K562 (cell line): ENCODE data around the gene DHRS12. TPM values are rescaled to one million over a fixed set of nuclear protein-coding genes. Genes with fewer than 3 reads are reported as not detected.

Experiments used
- ATAC-seq: fragments of 200-7000 bp; cut with Tn5 transposase; 3 replicates; pipeline ENCODE4 v1.9.1; 2020; ENCODE audit warnings: moderate library complexity
- BruUV-seq: library from RNA; stranded (reverse); fragments of 400-500 nt; replicated peaks from 2 replicates; lab custom pipeline; 2021; lab: Mats Ljungman, UMichigan
- CTCF ChIA-PET: fragments of 300-600 bp; formaldehyde crosslinking; extraction: SDS; loops from one replicate; lab custom pipeline; 2021; ENCODE audit warnings: low intra/inter-chr PET ratio; lab: Yijun Ruan, JAX
- POLR2A ChIA-PET: fragments of 300-600, 350-650 bp; sonication (Branson Sonifier 250); formaldehyde crosslinking; extraction: SDS; loops from one replicate; lab custom pipeline; 2021; ENCODE audit warnings: antibody characterized with exemption, inconsistent platforms; lab: Yijun Ruan, JAX
- DNase-seq, 4 experiments: peaks; one replicate each; pipeline versions ENCODE4 v3.0.0 to v3.0.0-alpha.2; 2011 to 2018; ENCODE audit warnings: low spot score in 3 of 4, mixed read lengths in 3 of 4; ENCODE audit errors: extremely low read depth in 1 of 4
- FAIRE-seq: peaks from 2 replicates; lab custom pipeline; 2011; peaks lifted over from hg19 to GRCh38; lab: Jason Lieb, UNC
- H2AFZ ChIP-seq: 2 replicates; pipeline ENCODE4 v1.6.0; 2011; ENCODE audit warnings: low read depth, low read length, control low read depth, inconsistent platforms
- H3K27ac ChIP-seq: fragments of 200-600 bp; 3 replicates; pipeline ENCODE4 v1.8.0; 2011; ENCODE audit warnings: low read depth, mild to moderate bottlenecking, control low read depth, inconsistent platforms, low read length, moderate library complexity, mixed read lengths; ENCODE audit errors: extremely low read depth
- H3K27me3 ChIP-seq, 2 experiments: fragments of 300-600 bp in 1 of 2; 2 replicates in 1 of 2; 3 replicates in 1 of 2; pipeline versions ENCODE4 v1.6.0 to v1.8.0; 2011; ENCODE audit warnings: inconsistent platforms in 2 of 2, low read length in 2 of 2, mild to moderate bottlenecking in 1 of 2, mixed read lengths in 1 of 2, moderate library complexity in 1 of 2; ENCODE audit not compliant: control insufficient read depth in 2 of 2, insufficient read depth in 2 of 2
- H3K36me3 ChIP-seq: fragments of 300-600 bp; 3 replicates; pipeline ENCODE4 v1.8.0; 2011; ENCODE audit warnings: mild to moderate bottlenecking, low read length, inconsistent platforms; ENCODE audit not compliant: control insufficient read depth, insufficient read depth
- H3K4me1 ChIP-seq, 2 experiments: fragments of 200-600 bp in 1 of 2; replicated peaks in 1 of 2; 2 replicates in 1 of 2; 3 replicates in 1 of 2; pipeline versions ENCODE4 v1.5.1 to v1.8.0; 2011; ENCODE audit warnings: inconsistent platforms in 2 of 2, low read length in 2 of 2, mild to moderate bottlenecking in 1 of 2, mixed read lengths in 1 of 2, moderate library complexity in 1 of 2; ENCODE audit not compliant: control insufficient read depth in 2 of 2, insufficient read depth in 2 of 2
- H3K4me2 ChIP-seq: 2 replicates; pipeline ENCODE4 v1.6.1; 2011; ENCODE audit warnings: low read length, control low read depth, inconsistent platforms, mixed read lengths; ENCODE audit not compliant: insufficient read depth
- H3K4me3 ChIP-seq: fragments of 200-600 bp; sonication (generic), shearing (Covaris generic); 2 replicates; pipeline ENCODE4 v1.5.1; 2016; ENCODE audit warnings: control low read depth, inconsistent platforms
- H3K79me2 ChIP-seq: fragments of 200-600 bp; 3 replicates; pipeline ENCODE4 v1.8.0; 2011; ENCODE audit warnings: low read length, inconsistent platforms; ENCODE audit not compliant: control insufficient read depth, insufficient read depth
- H3K9ac ChIP-seq, 2 experiments: 2 replicates each; pipeline versions ENCODE4 v1.6.0 to v1.6.1; 2011; ENCODE audit warnings: low read depth in 2 of 2, low read length in 2 of 2, control low read depth in 1 of 2, inconsistent platforms in 1 of 2, mild to moderate bottlenecking in 1 of 2, mixed read lengths in 1 of 2; ENCODE audit not compliant: insufficient read depth in 1 of 2
- H3K9me1 ChIP-seq: one replicate; pipeline ENCODE4 v1.6.0; 2011; ENCODE audit warnings: inconsistent platforms, mild to moderate bottlenecking, low read length, moderate library complexity; ENCODE audit not compliant: control insufficient read depth, insufficient read depth
- H3K9me3 ChIP-seq: replicated peaks from 2 replicates; pipeline ENCODE4 v1.5.1; 2011; ENCODE audit warnings: low read depth, low read length, inconsistent platforms; ENCODE audit not compliant: control insufficient read depth, insufficient read depth
- H4K20me1 ChIP-seq: replicated peaks from 2 replicates; pipeline ENCODE4 v1.6.1; 2011; ENCODE audit warnings: low read length, inconsistent platforms, mixed read lengths; ENCODE audit not compliant: control insufficient read depth, insufficient read depth
- CBX5 ChIP-seq: IDR thresholded peaks from 2 replicates; pipeline ENCODE4 v1.6.1; 2014; ENCODE audit warnings: low read depth, borderline replicate concordance
- CSDE1 ChIP-seq, 2 experiments: fragments of 450-650 bp; IDR thresholded peaks; 2 replicates each; pipeline ENCODE4 v1.6.1; 2016; ENCODE audit warnings: mild to moderate bottlenecking in 1 of 2
- DEAF1 ChIP-seq: fragments of 450-650 bp; formaldehyde crosslinking; IDR thresholded peaks from 2 replicates; pipeline ENCODE4 v1.4.0; 2020; ENCODE audit warnings: mild to moderate bottlenecking, moderate library complexity
- KLF16 ChIP-seq: IDR thresholded peaks from 2 replicates; pipeline ENCODE4 v1.6.1; 2016; ENCODE audit warnings: antibody characterized with exemption
- NFXL1 ChIP-seq: fragments of 450-650 bp; formaldehyde crosslinking; IDR thresholded peaks from 2 replicates; pipeline ENCODE4 v1.4.0; 2021; ENCODE audit warnings: mild to moderate bottlenecking
- PCBP2 ChIP-seq: fragments of 200-400 bp; formaldehyde crosslinking; IDR thresholded peaks from 2 replicates; pipeline ENCODE4 v1.6.1; 2018; ENCODE audit warnings: low read length, low read depth, mild to moderate bottlenecking, moderate library complexity; ENCODE audit not compliant: poor library complexity, severe bottlenecking
- PRPF4 ChIP-seq: fragments of 200-400 bp; formaldehyde crosslinking; IDR thresholded peaks from one replicate; pipeline ENCODE4 v1.6.1; 2017; ENCODE audit warnings: low read length, low read depth, mild to moderate bottlenecking; ENCODE audit not compliant: insufficient read depth, poor library complexity, severe bottlenecking
- PURB ChIP-seq: sonication (generic); formaldehyde crosslinking; IDR thresholded peaks from 2 replicates; pipeline ENCODE4 v1.9.0; 2021; ENCODE audit warnings: low read depth, mild to moderate bottlenecking, missing genetic modification reagents
- RFX1 ChIP-seq: fragments of 450-650 bp; IDR thresholded peaks from 2 replicates; pipeline ENCODE4 v1.6.1; 2016; ENCODE audit warnings: mild to moderate bottlenecking, moderate library complexity
- TSHZ1 ChIP-seq: fragments of 250-450 bp; sonication (Bioruptor Pico); IDR thresholded peaks from 2 replicates; pipeline ENCODE4 v1.4.0; 2020; ENCODE audit warnings: mild to moderate bottlenecking, moderate library complexity
- YY1 ChIP-seq, 3 experiments: IDR thresholded peaks; 2 replicates each; pipeline ENCODE4 v1.6.1; 2011; ENCODE audit warnings: low read length in 2 of 3, mild to moderate bottlenecking in 2 of 3, moderate library complexity in 2 of 3, borderline replicate concordance in 1 of 3, control low read depth in 1 of 3, low read depth in 1 of 3; ENCODE audit not compliant: insufficient read depth in 3 of 3, insufficient replicate concordance in 2 of 3, control insufficient read depth in 1 of 3, insufficient read length in 1 of 3; ENCODE audit errors: extremely low read depth in 1 of 3
- ZFP1 ChIP-seq: fragments of 450-650 bp; formaldehyde crosslinking; IDR thresholded peaks from 2 replicates; pipeline ENCODE4 v1.4.0; 2020; ENCODE audit warnings: mild to moderate bottlenecking, mixed read lengths
- ZNF512 ChIP-seq: IDR thresholded peaks from 2 replicates; pipeline ENCODE4 v1.6.1; 2016; ENCODE audit warnings: missing genetic modification characterization, missing compliant biosample characterization
- ZNF785 ChIP-seq: fragments of 250-450 bp; sonication (Bioruptor Pico); IDR thresholded peaks from 2 replicates; pipeline ENCODE4 v1.4.0; 2020; ENCODE audit warnings: mild to moderate bottlenecking
- WGBS: fragments of 100-300 bp; shearing (Covaris generic); methylation state at CpG from one replicate; pipeline ENCODE4 v1.1.6; 2016; ENCODE audit warnings: low coverage, mixed read lengths; ENCODE audit not compliant: insufficient coverage; ENCODE audit errors: missing lambda C conversion rate; 5-methylcytosine and 5-hydroxymethylcytosine counted together
- in situ Hi-C: fragments of 300-500 bp; cut with MboI; formaldehyde crosslinking; loops from 4 replicates; pipeline ENCODE4 v1.15.0; 2018; ENCODE audit warnings: inconsistent platforms, mixed read lengths
- intact Hi-C: fragments of 100-400 bp; cut with micrococcal nuclease; formaldehyde crosslinking; loops from 2 replicates; pipeline ENCODE4 v1.14.2; 2022
- polyA plus RNA-seq, 8 experiments: library from polyadenylated mRNA; depleted of rRNA in 4 of 8; stranded (reverse) in 5 of 8; unstranded in 3 of 8; fragments of >200 nt; fragmentation: Nextera tagmentation in 2 of 8; fragmentation: Illumina TruSeq in 1 of 8; extraction: Ambion mirVana in 2 of 8; extraction: Trizol in 1 of 8; gene quantifications; 2 replicates each; pipeline versions ENCODE4 v1.2.1 to v1.2.3, GENCODE V29; 2011 to 2014; ENCODE audit warnings: inconsistent platforms in 1 of 8, missing spikeins in 1 of 8
- total RNA-seq, 7 experiments: library from RNA; depleted of rRNA in 6 of 7; stranded (reverse); fragments of >200 nt in 6 of 7; fragmentation: Illumina TruSeq in 2 of 7; extraction: Trizol in 2 of 7; gene quantifications; 2 replicates each; pipeline versions ENCODE4 v1.2.1 to v1.2.3, GENCODE V29; 2011 to 2021; ENCODE audit warnings: low replicate concordance in 1 of 7

Gene DHRS12
- total and polyA plus RNA-seq, 9 of the 15 experiments (the other 6 are each of a cell fraction or from before 2014, with no cell fraction given): 0.62 to 2.7 (median 0.98) TPM

- Histone ChIP-seq H3K9ac (no peak overlapping the region), H3K4me2 (no peak overlapping the region), H3K27ac (no peak overlapping the region), H3K36me3 (no peaks in the 10 kb centered on the region), H3K4me1 (peaks cover 18 to 30% of the 10 kb centered on the region in 2 experiments; a peak in 4 of 5 replicates), H2AFZ (no peak overlapping the region), H3K4me3 (no peak overlapping the region), H4K20me1 (no peaks in the 10 kb centered on the region), H3K9me3 (no peaks in the 10 kb centered on the region), H3K27me3 (no peaks in the 10 kb centered on the region), H3K9me1 (no peaks in the 10 kb centered on the region), H3K79me2 (peaks cover 7% of the 10 kb centered on the region; the same call in 1 of the 3 replicates)
- peak in 2 of 4 experiments; percentile 19 to 26 for DNase-seq
- 28% methylated on average over 2 of the region's 2 CpGs for WGBS
- POLR2A ChIA-PET: interaction anchor here (0.5 to 0.7 kb wide), 2 partner anchors 20 to 378 kb away, joined by 3 to 4 read pairs; no protein-coding TSS in a partner anchor
- ATAC-seq: no peak
- FAIRE-seq: peak; percentile 67
- intact Hi-C loops: no loop called here
- BruUV-seq: no TSS peak
- in situ Hi-C loops: no loop called here
- no peak for TF ChIP-seq ZNF785 (CRISPR knock-in tag)
- TF ChIP-seq KLF16: no peak
- TF ChIP-seq CBX5: no peak
- TF ChIP-seq PCBP2: no peak
- peak in 1 of 2 experiments; percentile 63; a peak in 2 of 4 replicates for TF ChIP-seq CSDE1 (IDR thresholded peaks at IDR 0.05)
- no peak for TF ChIP-seq NFXL1
- TF ChIP-seq PURB (CRISPR knock-in tag): no peak
- no peak for TF ChIP-seq PRPF4
- TF ChIP-seq YY1 (IDR thresholded peaks at IDR 0.05; ENCODE audit: borderline replicate concordance in 1 of 3, control insufficient read depth in 1 of 3, extremely low read depth in 1 of 3, insufficient read depth in 3 of 3, insufficient read length in 1 of 3, insufficient replicate concordance in 2 of 3, low read depth in 1 of 3, low read length in 2 of 3): no peak
- peak; percentile 95 for TF ChIP-seq RFX1
- TF ChIP-seq TSHZ1 (CRISPR knock-in tag): no peak
- no peak for TF ChIP-seq ZFP1
- TF ChIP-seq ZNF512: no peak
- no peak for TF ChIP-seq DEAF1 (CRISPR knock-in tag)
- CTCF ChIA-PET: no interaction called here
Observed at GRCh38 chr13:51806566-51806965, 2.6 kb upstream of the DHRS12 start.
